ENCODE measurements around the gene TRIM10.

DNA sequence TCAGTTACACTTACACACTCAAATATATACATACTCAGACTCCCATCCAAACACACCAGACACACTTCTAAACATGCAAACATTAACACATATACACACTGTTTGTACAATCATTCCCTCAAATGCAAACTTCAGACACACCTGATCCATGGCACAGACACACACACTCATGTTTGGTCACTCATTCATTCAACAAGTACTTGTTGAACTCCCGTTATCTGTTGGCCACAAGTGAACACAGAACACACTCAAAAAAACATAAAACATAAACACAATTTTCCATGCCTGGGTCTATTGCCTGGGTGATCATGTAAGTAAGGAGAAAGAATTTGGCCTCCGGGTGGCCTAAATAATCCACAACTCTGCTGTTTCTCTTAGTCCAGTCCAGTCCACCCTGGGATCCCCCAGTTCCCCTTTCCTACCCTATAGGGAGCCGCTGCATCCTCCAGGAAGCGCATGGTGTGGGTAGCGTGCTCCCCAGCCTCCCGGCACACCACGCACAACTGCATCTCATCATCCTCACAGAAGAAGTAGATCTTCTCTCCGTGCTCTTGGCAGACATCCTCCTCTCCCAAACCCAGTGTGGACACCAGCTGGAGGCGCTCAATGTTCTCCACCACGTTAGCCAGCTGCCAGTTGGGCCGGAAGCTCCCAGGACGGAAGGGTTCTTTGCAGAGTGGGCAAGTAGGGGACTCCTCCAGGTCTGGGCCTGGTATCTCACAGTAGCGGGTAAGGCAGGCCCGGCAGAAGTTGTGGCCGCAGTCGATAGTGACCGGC is 815 bp downstream of the TRIM10 start:
- no peak for TF ChIP-seq EZH2 (optimal IDR thresholded peaks at IDR 0.05; ENCODE audit: low read depth, low read length)
- TF ChIP-seq, protein P1, sequence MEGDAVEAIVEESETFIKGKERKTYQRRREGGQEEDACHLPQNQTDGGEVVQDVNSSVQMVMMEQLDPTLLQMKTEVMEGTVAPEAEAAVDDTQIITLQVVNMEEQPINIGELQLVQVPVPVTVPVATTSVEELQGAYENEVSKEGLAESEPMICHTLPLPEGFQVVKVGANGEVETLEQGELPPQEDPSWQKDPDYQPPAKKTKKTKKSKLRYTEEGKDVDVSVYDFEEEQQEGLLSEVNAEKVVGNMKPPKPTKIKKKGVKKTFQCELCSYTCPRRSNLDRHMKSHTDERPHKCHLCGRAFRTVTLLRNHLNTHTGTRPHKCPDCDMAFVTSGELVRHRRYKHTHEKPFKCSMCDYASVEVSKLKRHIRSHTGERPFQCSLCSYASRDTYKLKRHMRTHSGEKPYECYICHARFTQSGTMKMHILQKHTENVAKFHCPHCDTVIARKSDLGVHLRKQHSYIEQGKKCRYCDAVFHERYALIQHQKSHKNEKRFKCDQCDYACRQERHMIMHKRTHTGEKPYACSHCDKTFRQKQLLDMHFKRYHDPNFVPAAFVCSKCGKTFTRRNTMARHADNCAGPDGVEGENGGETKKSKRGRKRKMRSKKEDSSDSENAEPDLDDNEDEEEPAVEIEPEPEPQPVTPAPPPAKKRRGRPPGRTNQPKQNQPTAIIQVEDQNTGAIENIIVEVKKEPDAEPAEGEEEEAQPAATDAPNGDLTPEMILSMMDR (IDR thresholded peaks at IDR 0.05; ENCODE audit: low read length): no peak
- no peak for TF ChIP-seq EZH2phosphoT487 (IDR thresholded peaks at IDR 0.05; ENCODE audit: low read length)

Data from MM.1S (cell line).